ENCODE data around the gene ARID1A. TPM values are rescaled to one million over a fixed set of nuclear protein-coding genes. Genes with fewer than 3 reads are reported as not detected.

ARID1A gene
- total RNA-seq, 1 donor from 2014 or later = 142 TPM

DNA sequence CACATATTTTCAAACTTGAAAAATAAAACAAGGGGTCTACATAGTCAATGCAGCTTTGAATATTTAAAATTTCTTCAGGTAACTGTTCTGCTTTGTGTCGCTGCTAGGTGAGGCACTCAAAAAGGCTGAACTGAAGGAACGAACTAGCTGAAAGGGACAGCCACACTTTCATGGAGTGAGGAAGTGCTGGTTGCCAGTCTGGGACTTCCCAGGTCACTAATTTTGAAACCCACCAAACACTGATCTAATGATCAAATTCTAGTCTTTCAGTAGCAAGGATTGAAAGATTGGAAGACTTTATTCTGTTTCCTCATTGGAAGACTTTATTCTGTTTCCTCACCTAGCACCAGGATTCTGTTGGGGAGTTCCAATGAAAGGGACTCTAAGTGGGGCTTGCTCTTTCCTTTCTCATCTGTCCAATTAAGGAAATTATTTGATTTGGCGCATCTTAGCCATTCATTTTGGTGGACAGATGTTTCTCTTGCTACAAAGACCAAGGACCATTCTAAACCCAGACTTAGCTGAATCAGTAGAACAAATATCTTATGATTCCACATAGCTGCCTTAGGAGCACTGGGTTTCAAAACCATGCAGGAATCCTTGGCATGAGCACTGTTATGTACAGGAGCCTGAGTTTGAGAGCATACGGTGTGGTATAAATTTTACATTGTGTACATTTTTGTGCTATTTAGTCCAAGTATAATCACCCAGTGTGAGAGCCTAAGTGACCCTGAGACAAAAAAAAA lies 10.9 kb upstream of the ARID1A start:
- H3K36me3 Mint-ChIP-seq (ENCODE audit: low read depth) = no peaks in the 10 kb centered on the region
- ChIA-PET POLR2A (no interaction called here), CTCF (interaction anchor here (0.6 to 0.9 kb wide), 2 partner anchors 147 to 215 kb away, joined by 3 read pairs; no protein-coding TSS in a partner anchor)
- H3K27ac Mint-ChIP-seq = no peak overlapping the region
- DNase-seq (no peak), ATAC-seq (ENCODE audit: low read depth) (no peak)
- H3K4me1 Mint-ChIP-seq = no peaks in the 10 kb centered on the region
- H3K4me3 Mint-ChIP-seq = no peak overlapping the region
- no peaks in the 10 kb centered on the region for H3K27me3 Mint-ChIP-seq
- TF ChIP-seq, protein P1, sequence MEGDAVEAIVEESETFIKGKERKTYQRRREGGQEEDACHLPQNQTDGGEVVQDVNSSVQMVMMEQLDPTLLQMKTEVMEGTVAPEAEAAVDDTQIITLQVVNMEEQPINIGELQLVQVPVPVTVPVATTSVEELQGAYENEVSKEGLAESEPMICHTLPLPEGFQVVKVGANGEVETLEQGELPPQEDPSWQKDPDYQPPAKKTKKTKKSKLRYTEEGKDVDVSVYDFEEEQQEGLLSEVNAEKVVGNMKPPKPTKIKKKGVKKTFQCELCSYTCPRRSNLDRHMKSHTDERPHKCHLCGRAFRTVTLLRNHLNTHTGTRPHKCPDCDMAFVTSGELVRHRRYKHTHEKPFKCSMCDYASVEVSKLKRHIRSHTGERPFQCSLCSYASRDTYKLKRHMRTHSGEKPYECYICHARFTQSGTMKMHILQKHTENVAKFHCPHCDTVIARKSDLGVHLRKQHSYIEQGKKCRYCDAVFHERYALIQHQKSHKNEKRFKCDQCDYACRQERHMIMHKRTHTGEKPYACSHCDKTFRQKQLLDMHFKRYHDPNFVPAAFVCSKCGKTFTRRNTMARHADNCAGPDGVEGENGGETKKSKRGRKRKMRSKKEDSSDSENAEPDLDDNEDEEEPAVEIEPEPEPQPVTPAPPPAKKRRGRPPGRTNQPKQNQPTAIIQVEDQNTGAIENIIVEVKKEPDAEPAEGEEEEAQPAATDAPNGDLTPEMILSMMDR (IDR thresholded peaks at IDR 0.05) = no peak
- intact Hi-C loops (cut with micrococcal nuclease) = no loop called here
- H3K9me3 Mint-ChIP-seq = no peaks in the 10 kb centered on the region

DNA sequence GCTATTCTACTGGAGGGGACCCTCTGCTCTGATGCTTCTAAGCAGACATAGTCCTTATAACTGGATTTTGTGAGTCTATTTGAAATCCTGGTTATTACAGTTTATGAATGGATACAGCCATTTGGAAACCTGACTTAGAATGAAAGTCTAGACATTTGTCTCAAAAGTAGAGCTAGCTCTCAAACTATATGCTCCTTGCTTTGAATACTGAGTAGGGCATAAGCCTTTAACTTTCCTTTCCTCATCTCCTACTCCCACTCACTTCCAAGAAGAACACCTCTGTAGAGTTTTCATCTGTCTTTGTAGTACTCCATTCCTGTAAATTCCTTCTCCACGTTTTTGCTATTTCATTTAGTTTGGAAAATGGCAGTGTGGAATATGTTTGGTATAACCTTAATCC lies 9.0 kb upstream of the ARID1A start:
- peaks cover 4% of the 10 kb centered on the region for H3K4me1 Mint-ChIP-seq
- no peaks in the 10 kb centered on the region for H3K27me3 Mint-ChIP-seq
- ChIA-PET CTCF (no interaction called here), POLR2A (interaction anchor here (1.2 kb wide), 1 partner anchor 11 kb away, joined by 3 read pairs; no protein-coding TSS in a partner anchor)
- no peak overlapping the region for H3K4me3 Mint-ChIP-seq
- no peaks in the 10 kb centered on the region for H3K9me3 Mint-ChIP-seq
- no peak overlapping the region for H3K27ac Mint-ChIP-seq
- DNase-seq (no peak), ATAC-seq (ENCODE audit: low read depth) (no peak)
- intact Hi-C loops (cut with micrococcal nuclease) = no loop called here
- no peaks in the 10 kb centered on the region for H3K36me3 Mint-ChIP-seq (ENCODE audit: low read depth)
- TF ChIP-seq, protein P1 (IDR thresholded peaks at IDR 0.05) = no peak

GRCh38 chr1:26689504-26689903 lies 6.3 kb upstream of the ARID1A start:
- TF ChIP-seq, protein P1 (IDR thresholded peaks at IDR 0.05) = no peak
- Mint-ChIP-seq H3K4me1 (peaks cover 27% of the 10 kb centered on the region), H3K27ac (no peak overlapping the region), H3K27me3 (no peaks in the 10 kb centered on the region), H3K4me3 (no peak overlapping the region), H3K9me3 (no peaks in the 10 kb centered on the region), H3K36me3 (ENCODE audit: low read depth) (peaks cover 5% of the 10 kb centered on the region)
- ATAC-seq (ENCODE audit: low read depth) (no peak), DNase-seq (no peak)
- CTCF ChIA-PET = interaction anchor here (1.6 to 6.4 kb wide), 3 partner anchors 12 to 100 kb away, joined by 5 to 73 read pairs (median 39); partner anchors contain the start of gene PIGV
- POLR2A ChIA-PET = interaction anchor here (15.7 kb wide), 1 partner anchor 98 kb away, joined by 308 read pairs; the partner anchor contains the start of gene PIGV
- intact Hi-C loops (cut with micrococcal nuclease) = no loop called here

DNA sequence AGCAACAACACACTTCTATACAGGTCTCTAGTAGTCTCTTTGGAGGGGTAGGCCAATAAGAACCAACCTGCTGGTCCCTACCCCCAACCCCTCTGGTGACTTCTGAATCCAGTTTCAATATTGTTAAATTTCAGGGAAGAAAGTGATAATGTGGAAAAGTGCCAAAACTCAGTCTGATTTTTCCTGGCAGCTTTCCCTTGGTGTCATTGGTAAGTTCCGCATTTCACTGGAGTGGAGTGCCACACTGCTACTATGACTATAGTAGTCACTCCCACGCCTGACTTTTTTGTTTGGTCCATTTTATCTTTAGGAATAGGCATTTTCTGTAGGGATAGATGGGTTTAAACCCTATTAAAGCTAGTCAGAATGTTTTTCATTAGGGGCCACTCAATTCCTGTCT lies 5.7 kb upstream of the ARID1A start:
- ChIA-PET CTCF (interaction anchor here (4.1 to 6.4 kb wide), 2 partner anchors 13 to 99 kb away, joined by 39 to 73 read pairs; partner anchors contain the start of gene PIGV), POLR2A (interaction anchor here (0.6 to 15.7 kb wide), 3 partner anchors 97 to 189 kb away, joined by 4 to 308 read pairs (median 6); partner anchors contain the start of gene PIGV)
- intact Hi-C loops (cut with micrococcal nuclease) = loop anchor here (10.0 kb wide), 1 partner anchor 655 kb away; the partner anchor contains the start of gene SYTL1
- no peak for DNase-seq
- Mint-ChIP-seq H3K27ac (peak overlapping the region; percentile 12), H3K4me3 (no peak overlapping the region), H3K36me3 (ENCODE audit: low read depth) (peaks cover 5% of the 10 kb centered on the region), H3K9me3 (no peaks in the 10 kb centered on the region), H3K4me1 (peaks cover 34% of the 10 kb centered on the region), H3K27me3 (no peaks in the 10 kb centered on the region)
- TF ChIP-seq, protein P1 (IDR thresholded peaks at IDR 0.05) = no peak
- no peak for ATAC-seq (ENCODE audit: low read depth)

GRCh38 chr1:26690576-26691031 lies 5.2 kb upstream of the ARID1A start:
- H3K27me3 Mint-ChIP-seq = no peaks in the 10 kb centered on the region
- no peak for DNase-seq
- POLR2A ChIA-PET = interaction anchor here (0.6 to 15.7 kb wide), 4 partner anchors 11 to 190 kb away, joined by 4 to 308 read pairs (median 22); partner anchors contain the start of gene PIGV
- peaks cover 35% of the 10 kb centered on the region for H3K4me1 Mint-ChIP-seq
- TF ChIP-seq, protein P1 (IDR thresholded peaks at IDR 0.05) = no peak
- no peaks in the 10 kb centered on the region for H3K9me3 Mint-ChIP-seq
- CTCF ChIA-PET = interaction anchor here (4.1 to 6.4 kb wide), 2 partner anchors 13 to 99 kb away, joined by 39 to 73 read pairs; partner anchors contain the start of gene PIGV
- ATAC-seq (ENCODE audit: low read depth) = no peak
- no peak overlapping the region for H3K27ac Mint-ChIP-seq
- H3K4me3 Mint-ChIP-seq = no peak overlapping the region
- intact Hi-C loops (cut with micrococcal nuclease) = loop anchor here (10.0 kb wide), 1 partner anchor 654 kb away; the partner anchor contains the start of gene SYTL1
- H3K36me3 Mint-ChIP-seq (ENCODE audit: low read depth) = peaks cover 5% of the 10 kb centered on the region

Data from activated B cell treated with CpG ODN at 0.5 μM for 24 hours (primary cell).